HG03571 (cell line): Measurements from ENCODE around the gene ATG2A.

Experiments used
- ATAC-seq: cut with Tn5 transposase; IDR thresholded peaks from one replicate; pipeline ENCODE4 v1.9.1; 2021; ENCODE audit not compliant: unreplicated experiment

Gene ATG2A

GRCh38 chr11:64916775-64917662, at the start of gene ATG2A:
TSS of gene ATG2A (minus strand) at chr11:64917209. CDS start at chr11:64917135, 74 bp downstream.
- peak; percentile 82 for ATAC-seq

GRCh38 chr11:64963072-64963631, 46.1 kb upstream of the ATG2A start:
- no peak for ATAC-seq

- ATAC-seq = no peak
Measured at GRCh38 chr11:64960719-64961118, 43.7 kb upstream of the ATG2A start.

GRCh38 chr11:64959498-64959897, 42.5 kb upstream of the ATG2A start:
- ATAC-seq = no peak

- ATAC-seq = no peak
Measured at GRCh38 chr11:64954201-64954600, 37.2 kb upstream of the ATG2A start.

GRCh38 chr11:64951529-64951928, 34.5 kb upstream of the ATG2A start:
- ATAC-seq = no peak

GRCh38 chr11:64947208-64947814, 30.3 kb upstream of the ATG2A start:
- ATAC-seq = no peak

- no peak for ATAC-seq
Measured at GRCh38 chr11:64936539-64936938, 19.5 kb upstream of the ATG2A start.

GRCh38 chr11:64935359-64936081, 18.5 kb upstream of the ATG2A start, which contains the start of gene GPHA2:
TSS of gene GPHA2 (minus strand) at chr11:64935893. CDS start at chr11:64935460, 433 bp downstream.
- ATAC-seq = no peak

- ATAC-seq = no peak
Measured at GRCh38 chr11:64934682-64935358, 17.8 kb upstream of the ATG2A start.

- ATAC-seq = no peak
Measured at GRCh38 chr11:64933935-64934681, 17.1 kb upstream of the ATG2A start.

- ATAC-seq = no peak
Measured at GRCh38 chr11:64933213-64933934, 16.4 kb upstream of the ATG2A start.

GRCh38 chr11:64932324-64932723, 15.3 kb upstream of the ATG2A start:
- no peak for ATAC-seq

GRCh38 chr11:64931290-64931689, 14.3 kb upstream of the ATG2A start:
- ATAC-seq = no peak

- ATAC-seq = no peak
Measured at GRCh38 chr11:64930340-64930739, 13.3 kb upstream of the ATG2A start.

GRCh38 chr11:64929625-64930024, 12.6 kb upstream of the ATG2A start:
- ATAC-seq = no peak

- no peak for ATAC-seq
Measured at GRCh38 chr11:64928957-64929356, 11.9 kb upstream of the ATG2A start.

- no peak for ATAC-seq
Measured at GRCh38 chr11:64926689-64927088, 9.7 kb upstream of the ATG2A start.
